ENCODE results near the gene XAF1.

The XAF1 gene

DNA sequence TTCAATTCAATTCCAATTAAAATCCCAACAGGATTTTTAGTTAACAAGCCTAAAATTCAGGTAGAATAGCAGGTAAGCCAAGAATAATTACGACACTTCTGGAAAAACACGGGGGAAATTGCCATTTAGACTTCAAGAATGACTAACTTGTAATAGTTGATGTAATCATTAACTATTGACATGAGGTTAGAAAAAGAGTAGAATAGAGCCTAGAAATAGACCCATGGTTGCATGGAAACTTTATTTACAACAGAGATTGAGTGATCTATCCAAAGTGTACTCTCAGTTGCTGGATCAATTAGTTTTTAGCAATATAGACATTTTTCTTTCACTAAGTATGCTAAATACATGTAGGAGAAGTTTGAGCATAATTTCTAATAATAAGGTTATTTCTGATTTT is 39.1 kb upstream of the XAF1 start:
- Histone ChIP-seq H3K36me3 (ENCODE audit: low read length) (no peaks in the 10 kb centered on the region), H2AFZ (ENCODE audit: low read depth, low read length, severe bottlenecking) (no peak overlapping the region), H3K9me2 (replicated peaks; ENCODE audit: insufficient read depth, low read length) (no peaks in the 10 kb centered on the region), H3K79me2 (ENCODE audit: insufficient read depth, low read length) (no peaks in the 10 kb centered on the region), H3K4me3 (ENCODE audit: insufficient read depth, low read length, poor library complexity, severe bottlenecking) (no peak overlapping the region), H3F3A (ENCODE audit: insufficient read depth) (no peaks in the 10 kb centered on the region), H3K9me3 (ENCODE audit: insufficient read depth, low read length) (no peaks in the 10 kb centered on the region), H4K20me1 (ENCODE audit: low read depth, low read length) (no peaks in the 10 kb centered on the region), H3K27ac (ENCODE audit: low read depth, low read length) (no peak overlapping the region), H3K9ac (ENCODE audit: low read length) (no peak overlapping the region), H3K27me3 (ENCODE audit: low read length) (no peaks in the 10 kb centered on the region), H3K4me2 (ENCODE audit: low read depth, low read length, poor library complexity, severe bottlenecking) (no peak overlapping the region)
- TF ChIP-seq, protein P1, sequence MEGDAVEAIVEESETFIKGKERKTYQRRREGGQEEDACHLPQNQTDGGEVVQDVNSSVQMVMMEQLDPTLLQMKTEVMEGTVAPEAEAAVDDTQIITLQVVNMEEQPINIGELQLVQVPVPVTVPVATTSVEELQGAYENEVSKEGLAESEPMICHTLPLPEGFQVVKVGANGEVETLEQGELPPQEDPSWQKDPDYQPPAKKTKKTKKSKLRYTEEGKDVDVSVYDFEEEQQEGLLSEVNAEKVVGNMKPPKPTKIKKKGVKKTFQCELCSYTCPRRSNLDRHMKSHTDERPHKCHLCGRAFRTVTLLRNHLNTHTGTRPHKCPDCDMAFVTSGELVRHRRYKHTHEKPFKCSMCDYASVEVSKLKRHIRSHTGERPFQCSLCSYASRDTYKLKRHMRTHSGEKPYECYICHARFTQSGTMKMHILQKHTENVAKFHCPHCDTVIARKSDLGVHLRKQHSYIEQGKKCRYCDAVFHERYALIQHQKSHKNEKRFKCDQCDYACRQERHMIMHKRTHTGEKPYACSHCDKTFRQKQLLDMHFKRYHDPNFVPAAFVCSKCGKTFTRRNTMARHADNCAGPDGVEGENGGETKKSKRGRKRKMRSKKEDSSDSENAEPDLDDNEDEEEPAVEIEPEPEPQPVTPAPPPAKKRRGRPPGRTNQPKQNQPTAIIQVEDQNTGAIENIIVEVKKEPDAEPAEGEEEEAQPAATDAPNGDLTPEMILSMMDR (IDR thresholded peaks at IDR 0.05; ENCODE audit: insufficient read depth, low read length, poor library complexity, severe bottlenecking), result no peak

DNA sequence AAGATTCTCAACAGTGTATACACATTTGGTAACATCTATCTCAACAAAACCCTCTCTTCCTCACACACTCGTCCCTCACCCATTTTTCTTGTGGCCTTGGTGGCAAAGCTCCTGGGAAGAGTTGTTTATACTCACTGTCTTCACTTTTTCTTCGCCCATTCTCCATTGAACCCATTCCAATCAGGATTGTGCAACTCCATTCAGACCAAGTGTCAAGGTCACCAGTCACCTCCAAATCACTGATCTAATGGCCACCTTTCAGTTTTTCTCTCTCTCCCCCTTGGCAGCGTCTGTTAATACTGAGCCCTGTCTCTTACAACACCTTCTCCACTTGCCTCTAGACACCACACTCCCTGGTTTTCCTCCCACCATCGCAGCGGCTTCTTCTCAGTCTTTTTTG is 34.1 kb upstream of the XAF1 start:
- Histone ChIP-seq H3K79me2 (ENCODE audit: insufficient read depth, low read length) (no peaks in the 10 kb centered on the region), H2AFZ (ENCODE audit: low read depth, low read length, severe bottlenecking) (no peak overlapping the region), H3K4me3 (ENCODE audit: insufficient read depth, low read length, poor library complexity, severe bottlenecking) (no peak overlapping the region), H4K20me1 (ENCODE audit: low read depth, low read length) (no peaks in the 10 kb centered on the region), H3K9me2 (replicated peaks; ENCODE audit: insufficient read depth, low read length) (no peaks in the 10 kb centered on the region), H3K9ac (ENCODE audit: low read length) (no peak overlapping the region), H3K36me3 (ENCODE audit: low read length) (no peaks in the 10 kb centered on the region), H3F3A (ENCODE audit: insufficient read depth) (no peaks in the 10 kb centered on the region), H3K27ac (ENCODE audit: low read depth, low read length) (no peak overlapping the region), H3K27me3 (ENCODE audit: low read length) (no peaks in the 10 kb centered on the region), H3K9me3 (ENCODE audit: insufficient read depth, low read length) (no peaks in the 10 kb centered on the region), H3K4me2 (ENCODE audit: low read depth, low read length, poor library complexity, severe bottlenecking) (no peak overlapping the region)
- no peak for TF ChIP-seq EZH2phosphoT487 (conservative IDR thresholded peaks at IDR 0.05; ENCODE audit: low read length)
- TF ChIP-seq, protein P1 (IDR thresholded peaks at IDR 0.05; ENCODE audit: insufficient read depth, low read length, poor library complexity, severe bottlenecking), result no peak

GRCh38 chr17:6724009-6724408 is 31.8 kb upstream of the XAF1 start:
- no peaks in the 10 kb centered on the region for H3F3A ChIP-seq (ENCODE audit: insufficient read depth)
- H3K9ac ChIP-seq (ENCODE audit: low read length), result no peak overlapping the region
- no peaks in the 10 kb centered on the region for H3K9me3 ChIP-seq (ENCODE audit: insufficient read depth, low read length)

More at GRCh38 chr17:6724009-6724408, 31.8 kb upstream of the XAF1 start:
- Histone ChIP-seq H3K27ac (ENCODE audit: low read depth, low read length) (no peak overlapping the region), H3K4me3 (ENCODE audit: insufficient read depth, low read length, poor library complexity, severe bottlenecking) (no peak overlapping the region), H4K20me1 (ENCODE audit: low read depth, low read length) (no peaks in the 10 kb centered on the region), H2AFZ (ENCODE audit: low read depth, low read length, severe bottlenecking) (no peak overlapping the region), H3K27me3 (ENCODE audit: low read length) (no peaks in the 10 kb centered on the region), H3K79me2 (ENCODE audit: insufficient read depth, low read length) (no peaks in the 10 kb centered on the region), H3K9me2 (replicated peaks; ENCODE audit: insufficient read depth, low read length) (no peaks in the 10 kb centered on the region), H3K4me2 (ENCODE audit: low read depth, low read length, poor library complexity, severe bottlenecking) (no peak overlapping the region), H3K36me3 (ENCODE audit: low read length) (no peaks in the 10 kb centered on the region)
- no peak for TF ChIP-seq EZH2phosphoT487 (conservative IDR thresholded peaks at IDR 0.05; ENCODE audit: low read length)
- TF ChIP-seq, protein P1 (IDR thresholded peaks at IDR 0.05; ENCODE audit: insufficient read depth, low read length, poor library complexity, severe bottlenecking), result no peak

Data from SU-DHL-6 (cell line).